HG03469 (cell line): Measurements from ENCODE around the gene ST8SIA5.
"Not testable (repeated sequence)": the region's sequence is repeated elsewhere in the genome, so short reads cannot be mapped to it uniquely, and the experiment has no call there.

Experiments used
- ATAC-seq: cut with Tn5 transposase; IDR thresholded peaks from one replicate; pipeline ENCODE4 v1.9.1; 2021; ENCODE audit warnings: mild to moderate bottlenecking, moderate library complexity, moderate number of reproducible peaks; ENCODE audit not compliant: unreplicated experiment

Gene ST8SIA5, protein sequence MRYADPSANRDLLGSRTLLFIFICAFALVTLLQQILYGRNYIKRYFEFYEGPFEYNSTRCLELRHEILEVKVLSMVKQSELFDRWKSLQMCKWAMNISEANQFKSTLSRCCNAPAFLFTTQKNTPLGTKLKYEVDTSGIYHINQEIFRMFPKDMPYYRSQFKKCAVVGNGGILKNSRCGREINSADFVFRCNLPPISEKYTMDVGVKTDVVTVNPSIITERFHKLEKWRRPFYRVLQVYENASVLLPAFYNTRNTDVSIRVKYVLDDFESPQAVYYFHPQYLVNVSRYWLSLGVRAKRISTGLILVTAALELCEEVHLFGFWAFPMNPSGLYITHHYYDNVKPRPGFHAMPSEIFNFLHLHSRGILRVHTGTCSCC

DNA sequence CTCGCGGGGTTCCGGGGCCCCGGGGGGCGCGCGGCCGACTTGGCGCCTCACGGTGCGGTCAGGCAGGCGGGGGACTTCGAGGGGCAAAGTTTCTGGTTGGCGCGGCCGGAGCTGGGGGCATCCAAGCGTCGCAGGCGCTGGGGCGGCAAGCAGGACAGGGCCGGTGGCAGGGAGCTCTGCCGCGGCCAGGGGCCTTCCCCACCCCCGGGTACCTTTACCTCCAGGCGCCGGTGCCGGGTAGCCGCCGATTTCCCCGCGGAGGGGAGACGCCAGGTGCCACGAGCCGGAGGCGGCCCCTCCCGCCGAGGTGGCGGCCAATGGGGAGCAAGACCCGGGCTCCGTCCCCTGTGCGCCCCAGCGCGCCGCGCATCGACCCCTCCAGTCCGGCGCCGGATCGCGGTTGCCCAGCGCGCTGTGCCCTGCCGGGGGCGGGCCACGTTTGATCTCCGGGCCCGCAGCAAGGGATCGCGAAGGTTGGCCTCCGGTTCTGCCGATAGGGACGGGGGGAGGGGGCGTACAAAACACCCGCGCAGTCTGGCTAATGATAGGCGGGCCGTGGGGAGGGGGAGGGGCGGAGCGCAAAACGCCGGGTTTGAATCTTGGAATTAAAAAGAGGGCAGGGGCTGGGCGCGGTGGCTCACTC lies at the start of gene ST8SIA5:
Gene ST8SIA5 (minus strand): TSS at position 495 of the 643 bp plus-strand sequence. CDS start 545 bp downstream, outside the sequence.
- no peak for ATAC-seq

DNA sequence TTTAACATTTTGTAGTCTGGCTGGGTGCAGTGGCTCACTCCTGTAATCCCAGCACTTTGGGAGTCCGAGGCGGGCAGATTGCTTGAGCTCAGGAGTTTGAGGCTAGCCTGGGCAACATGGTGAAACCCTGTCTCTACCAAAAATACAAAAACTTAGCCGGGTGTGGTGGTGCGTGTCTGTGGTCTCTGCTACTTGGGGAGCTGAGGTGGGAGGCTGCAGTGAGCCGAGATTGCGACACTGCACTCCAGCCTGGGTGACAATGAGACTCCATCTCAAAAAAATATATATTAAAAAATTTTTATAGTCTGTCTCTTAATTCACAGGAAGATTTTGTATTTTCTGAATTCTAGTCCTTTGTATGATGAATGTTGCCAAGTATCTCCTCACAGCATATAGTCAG lies 39.1 kb upstream of the ST8SIA5 start:
- not testable (repeated sequence) for ATAC-seq

DNA sequence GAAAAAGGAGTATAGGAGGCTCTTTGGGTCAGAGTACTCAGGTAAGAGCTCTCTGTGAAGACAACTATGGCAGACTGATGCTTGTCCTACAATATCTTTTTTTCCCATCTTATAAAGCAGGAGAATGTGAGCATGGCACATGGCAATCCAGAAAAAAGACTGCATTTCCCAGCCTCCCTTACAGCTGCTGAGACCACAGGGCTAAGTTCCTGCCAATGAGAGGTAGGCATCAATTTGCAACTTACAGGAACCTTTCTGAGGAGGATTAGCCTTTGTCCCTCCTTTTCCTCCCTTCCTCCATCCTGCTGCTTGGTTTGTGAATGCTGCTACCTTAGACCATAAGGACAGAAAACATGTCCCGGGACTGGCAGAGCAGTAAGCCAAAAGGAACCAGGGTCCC lies 37.8 kb upstream of the ST8SIA5 start:
- no peak for ATAC-seq

DNA sequence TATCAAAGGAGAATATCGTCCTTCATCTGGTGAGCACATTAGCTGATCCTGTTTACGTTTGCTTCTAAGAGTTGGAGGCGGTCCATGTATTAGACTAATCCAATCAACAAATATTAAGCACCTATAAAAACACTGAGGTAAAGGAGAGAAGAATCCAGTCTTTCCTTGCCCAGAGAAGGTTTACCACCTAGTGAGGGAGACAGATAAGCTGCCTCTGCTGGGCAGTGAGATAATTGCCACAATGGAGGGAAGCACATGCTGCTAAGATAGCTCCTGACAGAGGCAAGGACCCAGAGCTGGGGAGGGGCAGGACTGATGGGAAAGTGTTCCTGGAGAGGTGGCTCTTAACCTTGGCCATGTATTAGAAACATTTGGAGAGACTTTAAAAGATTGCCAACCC lies 36.7 kb upstream of the ST8SIA5 start:
- ATAC-seq = no peak

DNA sequence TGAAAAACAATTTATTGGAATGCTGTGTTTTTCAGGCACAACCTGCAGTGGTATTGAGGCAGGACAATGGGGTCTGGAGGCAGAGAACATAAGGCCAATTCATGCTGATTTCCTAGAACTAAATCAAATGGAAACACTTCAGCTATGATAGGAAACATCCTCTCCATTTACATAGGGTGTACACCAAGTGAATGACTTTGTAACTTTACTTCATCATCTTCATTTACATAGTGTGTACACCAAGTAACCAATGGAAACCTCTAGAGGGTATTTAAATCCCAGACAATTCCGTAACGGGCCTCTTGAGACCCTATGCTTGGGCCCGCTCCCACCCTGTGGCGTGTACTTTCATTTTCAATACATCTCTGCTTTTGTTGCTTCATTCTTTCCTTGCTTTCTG lies 32.2 kb upstream of the ST8SIA5 start:
- ATAC-seq = no peak

DNA sequence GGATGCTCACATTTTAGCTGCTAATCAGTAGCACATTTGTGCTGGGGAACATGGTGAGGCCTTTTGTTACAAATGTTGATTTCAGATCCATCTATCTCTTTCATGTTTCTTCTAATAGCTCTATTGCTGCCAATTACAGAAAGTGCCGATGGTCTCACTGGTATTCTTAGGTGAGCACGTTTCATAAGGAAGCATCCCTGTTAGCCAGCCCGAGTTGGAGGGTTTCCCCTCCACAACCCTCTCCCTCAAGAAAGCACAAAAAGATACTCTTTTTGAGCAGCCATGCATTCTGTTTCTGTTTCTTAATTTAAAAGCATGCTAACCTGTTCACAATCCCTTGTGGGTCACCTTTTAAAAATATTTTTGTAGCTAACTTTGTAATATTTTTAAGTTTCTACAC lies 30.8 kb upstream of the ST8SIA5 start:
- ATAC-seq = no peak

DNA sequence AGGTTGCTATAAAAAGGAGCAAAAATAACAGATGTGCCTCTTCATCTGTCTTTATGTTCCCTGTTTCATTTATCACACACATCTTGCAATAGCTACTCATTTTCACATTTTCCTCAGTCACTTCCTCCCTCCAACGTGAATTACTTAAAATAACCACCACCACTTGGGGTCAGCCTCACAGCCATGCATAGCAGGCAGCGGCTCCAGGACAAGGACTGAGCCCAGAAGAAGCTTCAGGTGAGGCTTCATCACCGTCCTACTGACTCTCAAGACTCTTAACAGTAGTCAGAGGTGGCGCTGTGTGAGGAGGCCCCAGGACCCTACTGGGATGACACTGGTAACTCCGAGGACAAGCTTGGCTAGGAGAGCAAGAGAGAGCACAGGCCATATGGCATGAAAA lies 15.5 kb upstream of the ST8SIA5 start:
- no peak for ATAC-seq

DNA sequence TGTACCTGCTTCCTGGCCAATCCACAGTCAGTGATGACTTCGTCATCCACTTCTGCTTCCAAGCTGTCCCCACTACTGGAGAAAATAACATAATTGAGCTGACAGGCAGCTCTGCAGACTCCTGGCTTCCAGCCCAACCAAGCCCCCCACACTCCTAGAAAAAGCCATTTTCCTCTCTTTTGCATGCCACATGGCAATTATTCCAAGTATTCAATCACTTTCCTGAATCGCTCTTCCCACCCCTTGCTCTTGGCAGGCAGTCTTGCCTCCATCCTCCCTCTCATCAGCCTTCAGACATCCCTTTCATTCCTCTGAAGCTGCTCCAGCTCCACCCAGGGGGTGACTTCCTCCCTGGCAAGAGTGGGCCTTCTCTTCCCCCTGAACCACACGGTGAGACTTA lies 14.3 kb upstream of the ST8SIA5 start:
- no peak for ATAC-seq

DNA sequence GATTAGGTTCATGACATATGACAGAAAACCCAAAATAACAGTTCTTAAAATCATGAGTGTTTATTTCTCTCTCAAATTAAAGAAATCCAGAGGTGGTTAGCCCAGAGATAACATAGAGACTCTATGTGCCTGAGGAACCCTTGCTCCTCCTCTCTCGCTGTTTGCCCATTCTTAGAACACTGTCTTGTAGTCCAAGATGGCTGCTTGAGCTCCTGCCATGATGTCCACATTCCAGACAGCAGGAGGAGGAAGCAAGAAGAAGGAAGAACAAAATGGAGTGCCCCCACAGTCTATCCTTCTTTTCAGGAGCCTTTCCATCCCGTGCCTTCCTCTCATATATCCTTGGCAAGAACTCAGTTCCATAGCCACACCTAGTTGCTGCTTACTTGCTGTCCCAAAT lies 13.9 kb upstream of the ST8SIA5 start:
- no peak for ATAC-seq

DNA sequence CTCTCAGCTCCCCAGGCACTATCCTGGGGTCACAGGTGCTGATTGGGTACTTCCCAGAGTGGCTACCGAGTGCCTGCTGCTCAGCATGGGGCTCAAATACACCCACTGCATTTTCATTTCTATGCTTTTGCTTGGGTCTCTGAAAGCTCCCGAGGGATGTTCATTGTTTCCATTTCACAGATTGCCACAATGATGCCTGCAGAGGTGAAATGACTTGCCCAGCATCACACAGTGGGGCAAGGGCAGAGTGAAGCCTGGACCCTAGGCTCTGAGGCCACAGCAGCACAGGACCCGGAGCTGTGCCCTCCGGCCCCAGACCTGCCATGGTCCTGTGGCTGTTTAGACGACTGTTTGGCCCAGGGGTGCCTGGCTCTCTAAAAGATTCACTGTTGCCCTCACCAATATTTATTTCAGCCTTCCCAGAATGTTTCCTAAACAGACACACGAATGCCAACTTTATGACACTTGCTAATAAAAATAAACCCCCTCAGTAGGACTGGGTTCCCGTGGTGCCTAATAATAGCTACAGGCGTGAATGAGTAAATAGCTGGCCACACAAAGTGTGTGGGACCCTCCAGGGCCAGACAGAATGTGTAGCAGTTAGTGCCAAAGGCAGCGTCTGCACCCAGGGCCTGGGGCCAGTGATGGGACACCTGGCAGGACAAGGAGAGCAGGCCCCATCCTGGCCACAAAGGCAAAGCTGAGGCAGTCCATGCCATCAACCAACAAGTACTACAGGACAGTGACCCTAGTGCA lies 11.5 kb upstream of the ST8SIA5 start:
- no peak for ATAC-seq

DNA sequence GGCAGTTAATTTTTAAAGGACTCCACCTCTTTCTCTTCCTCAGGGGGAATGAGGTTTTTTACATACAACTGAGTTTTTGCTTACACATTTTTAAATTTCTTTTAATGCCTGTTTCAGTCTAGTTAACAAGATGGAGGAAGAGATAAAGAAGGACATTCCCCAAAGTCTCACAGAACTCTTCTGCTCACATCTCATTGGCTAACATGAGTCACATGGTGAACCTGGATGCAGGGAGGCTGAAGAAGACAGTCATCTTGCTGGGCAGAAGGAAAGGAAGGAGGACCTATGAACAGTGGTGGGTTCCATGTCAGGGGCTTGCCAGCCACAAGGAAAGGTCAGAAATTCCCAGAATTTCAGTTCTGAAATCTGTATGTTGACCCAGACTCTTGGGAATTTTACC lies 10.4 kb upstream of the ST8SIA5 start:
- ATAC-seq = no peak

DNA sequence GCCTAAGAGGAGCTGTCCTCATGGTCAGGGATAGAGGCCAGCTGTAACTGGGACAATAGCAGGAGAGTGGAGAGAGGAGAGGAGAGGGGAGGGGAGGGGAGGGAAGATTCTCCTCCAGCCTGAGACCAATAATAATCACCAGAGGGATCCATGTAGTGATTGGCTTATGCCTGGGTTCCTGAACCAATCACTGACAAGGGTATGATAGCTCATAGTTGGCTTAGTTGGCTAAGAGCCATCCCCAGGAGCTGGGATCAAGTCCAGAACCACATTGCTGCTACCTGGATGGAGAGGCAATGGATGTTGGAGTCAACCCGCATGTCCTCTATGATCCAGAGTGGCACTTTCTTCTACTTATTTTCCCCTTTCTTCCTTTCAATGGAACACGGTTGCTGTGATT lies 7.7 kb upstream of the ST8SIA5 start:
- no peak for ATAC-seq

DNA sequence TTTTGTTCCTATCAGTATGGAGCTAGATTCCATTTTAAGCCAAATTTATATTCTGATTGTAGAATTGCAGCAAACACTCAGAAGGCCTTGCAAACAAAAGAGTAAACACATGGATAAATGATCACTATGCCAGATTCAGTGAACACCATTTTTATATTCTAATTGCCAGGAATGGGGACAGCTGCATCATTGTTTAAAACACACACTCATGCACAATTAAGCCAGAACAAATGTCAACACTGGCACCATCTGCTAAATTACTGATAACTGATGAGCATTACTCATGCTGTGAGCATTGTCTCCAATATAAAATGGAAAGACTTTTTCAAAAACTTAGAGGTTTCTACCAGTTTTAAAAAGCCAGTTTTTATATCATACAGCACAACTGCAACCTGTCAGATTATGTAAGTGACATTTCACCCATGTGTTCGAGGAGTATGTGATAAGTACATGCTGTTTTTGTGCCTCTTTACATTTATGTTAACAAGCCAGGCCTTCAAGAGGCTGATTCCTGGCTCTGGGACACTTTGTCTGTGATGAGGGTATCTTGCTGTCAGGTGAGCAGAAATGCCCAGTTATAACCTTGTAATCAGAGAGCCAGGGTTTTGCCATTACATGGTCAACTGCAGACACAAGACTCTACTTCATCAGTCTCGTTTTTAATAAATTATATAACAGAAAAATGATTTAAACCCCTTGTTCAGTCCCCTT lies 4.4 kb upstream of the ST8SIA5 start:
- ATAC-seq = no peak

DNA sequence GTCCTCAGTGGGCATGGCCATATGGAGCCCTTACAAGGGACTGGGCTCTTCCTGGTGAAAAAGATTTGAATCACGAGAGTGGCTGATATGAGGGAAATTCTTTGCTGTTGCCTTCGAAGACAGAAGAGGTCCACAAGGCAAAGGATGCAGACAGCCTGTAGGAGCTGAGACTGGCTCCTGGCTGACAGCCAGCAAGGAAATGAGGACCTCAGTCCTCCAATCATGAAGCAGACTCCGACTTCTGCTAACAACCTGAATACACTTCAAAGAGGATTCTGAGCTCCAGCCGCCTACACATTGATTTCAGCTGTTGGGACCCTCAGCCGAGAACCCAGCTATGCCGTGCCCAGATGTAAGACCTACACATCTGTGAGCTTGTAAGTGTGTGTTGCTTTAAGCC lies 3.0 kb upstream of the ST8SIA5 start:
- ATAC-seq = no peak

DNA sequence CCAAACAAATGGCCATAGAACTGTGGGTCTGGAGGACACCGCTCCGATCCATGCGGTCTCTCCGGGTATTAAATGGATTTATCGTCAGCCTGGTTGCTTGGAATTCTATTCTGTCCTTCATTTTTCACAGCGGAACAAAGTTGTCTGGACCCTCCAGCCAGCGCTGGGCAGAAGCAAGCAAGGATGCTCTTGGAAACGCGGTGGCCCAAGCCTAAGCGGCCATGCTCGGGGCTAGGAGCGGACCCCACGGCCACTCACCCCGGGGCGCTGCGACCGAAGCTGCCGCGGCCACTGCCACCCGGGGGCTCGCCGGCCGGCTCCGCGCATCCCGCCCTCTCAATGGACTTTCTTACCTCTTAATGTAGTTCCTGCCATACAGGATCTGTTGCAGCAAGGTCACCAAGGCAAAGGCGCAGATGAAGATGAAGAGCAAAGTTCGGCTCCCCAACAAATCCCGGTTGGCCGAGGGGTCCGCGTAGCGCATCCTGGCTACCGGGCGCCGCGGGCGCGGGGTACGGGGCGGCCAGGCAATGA lies 761 bp downstream of the ST8SIA5 start:
- ATAC-seq = no peak

DNA sequence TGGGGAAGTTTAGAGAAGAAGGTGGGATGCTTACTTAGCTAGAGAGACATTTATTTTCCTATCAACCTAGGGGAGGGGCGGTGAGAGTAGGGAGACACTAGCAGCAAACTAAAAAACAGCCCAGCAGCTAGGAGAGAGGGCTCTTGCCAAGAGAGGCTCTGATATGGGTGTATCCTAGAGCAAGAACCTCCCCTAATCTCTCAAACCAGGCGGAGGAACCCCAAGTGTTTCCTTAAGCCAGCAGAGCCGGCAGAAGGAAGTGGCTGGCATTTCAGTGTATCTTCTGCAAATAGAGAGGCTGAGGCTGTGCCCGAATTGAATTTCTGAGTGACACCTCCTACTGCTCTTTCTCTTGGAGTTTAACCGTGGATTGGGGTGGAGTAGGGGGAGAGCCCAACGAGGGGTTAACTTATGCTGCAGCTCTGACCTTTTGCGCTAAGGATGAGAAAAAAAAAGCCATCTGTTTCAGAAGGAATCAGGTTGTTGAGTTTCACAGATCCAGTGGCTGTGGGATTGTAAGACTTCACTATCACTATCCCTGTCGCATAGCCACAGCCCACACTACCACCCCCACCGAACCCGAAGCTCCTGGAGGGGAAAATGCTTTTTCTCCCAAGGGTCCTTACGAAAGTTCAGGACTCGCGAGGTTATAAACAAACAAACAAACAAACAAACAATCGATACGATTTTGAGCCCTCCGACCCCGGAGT lies 1.4 kb downstream of the ST8SIA5 start:
- no peak for ATAC-seq

DNA sequence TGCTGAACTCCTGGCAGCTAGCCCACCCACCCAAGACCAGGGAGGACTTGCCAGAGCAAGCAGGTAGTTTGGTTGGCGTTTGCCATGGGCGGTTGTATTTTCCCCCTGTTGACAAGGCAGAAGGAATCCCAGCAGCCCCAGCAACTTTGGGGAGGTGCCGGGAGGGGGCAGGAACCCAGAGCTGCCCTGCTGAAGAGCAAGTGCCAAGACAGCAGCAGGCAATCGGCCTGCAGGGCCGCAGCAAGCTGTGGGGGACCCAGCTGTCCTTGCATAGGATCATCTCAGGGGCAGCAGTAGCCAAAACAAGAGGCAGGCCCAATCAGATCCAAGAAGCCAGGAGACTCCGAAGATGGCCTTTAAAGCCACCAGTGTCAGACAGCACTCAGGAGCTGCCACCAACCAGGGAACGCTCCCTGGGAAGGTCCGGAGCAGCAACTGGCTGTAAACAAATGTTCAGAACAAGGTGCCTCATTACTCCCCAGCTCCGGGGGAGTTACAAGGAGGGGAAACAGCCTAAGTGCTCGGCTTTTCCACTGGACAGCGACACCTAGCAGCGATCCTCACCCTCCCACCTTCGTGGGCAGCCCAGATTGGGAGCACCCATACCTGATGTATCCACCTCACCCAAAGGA lies 2.1 kb downstream of the ST8SIA5 start:
- no peak for ATAC-seq

DNA sequence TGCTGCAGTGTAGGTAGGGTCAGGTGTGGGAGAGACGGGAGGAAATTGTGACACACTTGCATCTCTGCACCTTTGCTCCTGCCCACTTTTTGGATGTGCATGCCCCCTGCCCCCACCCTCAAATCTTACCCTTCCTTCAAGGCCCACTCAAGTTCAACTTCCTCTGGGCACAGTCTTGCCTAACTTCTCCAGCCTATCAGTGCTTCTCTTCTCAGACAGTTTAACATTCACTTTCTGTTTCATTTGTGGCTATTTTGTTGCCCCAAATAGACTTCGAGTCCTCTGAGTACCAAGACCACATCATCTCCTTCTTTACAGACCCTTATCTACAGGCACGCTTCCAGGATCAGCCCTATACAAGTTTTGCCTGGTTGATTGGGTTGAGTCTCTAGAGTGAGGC lies 2.7 kb downstream of the ST8SIA5 start:
- ATAC-seq = peak; percentile 58

DNA sequence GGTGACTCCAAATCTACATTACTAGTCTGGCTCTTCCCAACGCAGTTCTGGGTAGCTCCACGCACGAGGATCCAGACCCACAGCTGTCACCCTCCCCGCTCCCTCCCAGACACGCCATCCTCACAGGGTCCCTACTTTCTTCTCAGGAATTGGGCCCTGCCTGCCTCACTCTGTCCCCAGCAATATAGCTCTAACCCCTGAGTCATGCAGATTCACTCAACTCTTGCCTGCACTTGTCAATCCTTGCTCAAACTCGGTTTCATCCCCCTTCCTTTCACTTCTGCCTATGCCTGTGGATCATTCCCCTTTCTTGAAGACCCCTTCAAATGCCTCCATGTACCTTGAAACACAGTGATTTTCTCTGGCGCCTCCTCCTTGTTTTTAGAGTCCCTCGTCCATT lies 5.0 kb downstream of the ST8SIA5 start:
- ATAC-seq = no peak

DNA sequence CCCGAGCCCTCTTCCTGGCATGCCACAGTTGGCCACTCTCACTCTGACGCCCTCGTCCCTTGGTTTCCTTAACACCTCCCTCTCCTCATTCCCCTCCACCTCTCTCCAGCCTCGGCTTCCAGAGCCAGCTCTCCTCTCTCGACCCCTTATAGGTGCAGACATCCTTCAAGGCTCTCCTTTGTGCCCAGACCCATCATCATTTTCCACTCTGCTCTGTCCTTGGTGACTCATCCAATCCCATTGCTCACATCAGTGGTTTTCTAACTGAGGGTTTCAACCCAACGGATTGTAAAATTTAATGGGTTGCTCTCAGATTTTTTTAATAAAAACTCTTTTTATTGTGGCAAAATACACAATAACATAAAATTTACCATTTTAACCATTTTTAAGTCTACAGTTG lies 6.2 kb downstream of the ST8SIA5 start:
- ATAC-seq = no peak
